Measurements from ENCODE around the gene PEAK3. TPM values are rescaled to one million over a fixed set of nuclear protein-coding genes. Genes with fewer than 3 reads are reported as not detected.

The PEAK3 gene
- total and polyA plus RNA-seq, 2 donors (not counting 1 experiment from before 2014, with no cell fraction given) = not detected

- DNase-seq (ENCODE audit: low read depth in 2 of 2) = no peak
- TF ChIP-seq CTCF (conservative IDR thresholded peaks at IDR 0.05 in 1 of 2, IDR thresholded peaks at IDR 0.05 in 1 of 2; ENCODE audit: low read depth in 1 of 2, low read length in 2 of 2) (peak; percentile 46 to 64), EZH2 (IDR thresholded peaks at IDR 0.05; ENCODE audit: low read length, missing control alignments) (no peak)
- H3K27ac ChIP-seq (ENCODE audit: insufficient read depth, low read length) = no peak overlapping the region
- H3K4me3 ChIP-seq (replicated peaks in 1 of 4; ENCODE audit: control extremely low read depth in 1 of 4, insufficient read depth in 1 of 4, low read depth in 3 of 4, low read length in 4 of 4) = no peak overlapping the region
- no peaks in the 10 kb centered on the region for H3K9me3 ChIP-seq (ENCODE audit: control insufficient read depth, insufficient read depth, low read depth, low read length)
- no peaks in the 10 kb centered on the region for H3K36me3 ChIP-seq (ENCODE audit: control insufficient read depth, insufficient read depth, low read length)
- H3K4me1 ChIP-seq (ENCODE audit: control insufficient read depth, extremely low read depth, insufficient read depth, low read length) = peaks cover 4% of the 10 kb centered on the region
- H2AFZ ChIP-seq (ENCODE audit: low read length) = no peak overlapping the region
- H3K4me2 ChIP-seq (ENCODE audit: extremely low read depth, insufficient read depth, low read length) = no peak overlapping the region
- H3K9ac ChIP-seq (ENCODE audit: insufficient read depth, low read length) = no peak overlapping the region
- no peaks in the 10 kb centered on the region for H3K79me2 ChIP-seq (ENCODE audit: control insufficient read depth, insufficient read depth, low read length)
- no peaks in the 10 kb centered on the region for H3K27me3 ChIP-seq (ENCODE audit: control insufficient read depth, insufficient read depth, low read length)
- H4K20me1 ChIP-seq (ENCODE audit: control insufficient read depth, extremely low read depth, insufficient read depth, low read length) = no peaks in the 10 kb centered on the region
Observed at GRCh38 chr19:2261438-2262172, 20.4 kb downstream of the PEAK3 start.

- Histone ChIP-seq H2AFZ (ENCODE audit: low read length) (no peak overlapping the region), H3K4me3 (replicated peaks in 1 of 4; ENCODE audit: control extremely low read depth in 1 of 4, insufficient read depth in 1 of 4, low read depth in 3 of 4, low read length in 4 of 4) (no peak overlapping the region), H3K36me3 (ENCODE audit: control insufficient read depth, insufficient read depth, low read length) (no peaks in the 10 kb centered on the region), H3K9me3 (ENCODE audit: control insufficient read depth, insufficient read depth, low read depth, low read length) (no peaks in the 10 kb centered on the region), H3K79me2 (ENCODE audit: control insufficient read depth, insufficient read depth, low read length) (no peaks in the 10 kb centered on the region), H3K27ac (ENCODE audit: insufficient read depth, low read length) (no peak overlapping the region), H3K9ac (ENCODE audit: insufficient read depth, low read length) (no peak overlapping the region), H4K20me1 (ENCODE audit: control insufficient read depth, extremely low read depth, insufficient read depth, low read length) (no peaks in the 10 kb centered on the region), H3K4me2 (ENCODE audit: extremely low read depth, insufficient read depth, low read length) (no peak overlapping the region), H3K27me3 (ENCODE audit: control insufficient read depth, insufficient read depth, low read length) (no peaks in the 10 kb centered on the region), H3K4me1 (ENCODE audit: control insufficient read depth, extremely low read depth, insufficient read depth, low read length) (no peaks in the 10 kb centered on the region)
- DNase-seq (ENCODE audit: low read depth in 2 of 2) = peak in 1 of 2 donors; percentile 53
- no peak for TF ChIP-seq CTCF (conservative IDR thresholded peaks at IDR 0.05 in 1 of 2, IDR thresholded peaks at IDR 0.05 in 1 of 2; ENCODE audit: low read depth in 1 of 2, low read length in 2 of 2)
- TF ChIP-seq EZH2 (IDR thresholded peaks at IDR 0.05; ENCODE audit: low read length, missing control alignments) = no peak
Observed at GRCh38 chr19:2260341-2260805, 21.6 kb downstream of the PEAK3 start.

GRCh38 chr19:2259336-2259735, 22.6 kb downstream of the PEAK3 start:
- H4K20me1 ChIP-seq (ENCODE audit: control insufficient read depth, extremely low read depth, insufficient read depth, low read length) = no peaks in the 10 kb centered on the region
- no peak for TF ChIP-seq CTCF (conservative IDR thresholded peaks at IDR 0.05 in 1 of 2, IDR thresholded peaks at IDR 0.05 in 1 of 2; ENCODE audit: low read depth in 1 of 2, low read length in 2 of 2)
- no peak for TF ChIP-seq EZH2 (IDR thresholded peaks at IDR 0.05; ENCODE audit: low read length, missing control alignments)
- H3K27ac ChIP-seq (ENCODE audit: insufficient read depth, low read length) = no peak overlapping the region
- no peak overlapping the region for H2AFZ ChIP-seq (ENCODE audit: low read length)
- no peaks in the 10 kb centered on the region for H3K4me1 ChIP-seq (ENCODE audit: control insufficient read depth, extremely low read depth, insufficient read depth, low read length)
- DNase-seq (ENCODE audit: low read depth in 2 of 2) = no peak
- H3K36me3 ChIP-seq (ENCODE audit: control insufficient read depth, insufficient read depth, low read length) = no peaks in the 10 kb centered on the region
- H3K4me3 ChIP-seq (replicated peaks in 1 of 4; ENCODE audit: control extremely low read depth in 1 of 4, insufficient read depth in 1 of 4, low read depth in 3 of 4, low read length in 4 of 4) = no peak overlapping the region
- H3K79me2 ChIP-seq (ENCODE audit: control insufficient read depth, insufficient read depth, low read length) = no peaks in the 10 kb centered on the region
- no peak overlapping the region for H3K9ac ChIP-seq (ENCODE audit: insufficient read depth, low read length)
- H3K9me3 ChIP-seq (ENCODE audit: control insufficient read depth, insufficient read depth, low read depth, low read length) = no peaks in the 10 kb centered on the region
- no peaks in the 10 kb centered on the region for H3K27me3 ChIP-seq (ENCODE audit: control insufficient read depth, insufficient read depth, low read length)
- no peak overlapping the region for H3K4me2 ChIP-seq (ENCODE audit: extremely low read depth, insufficient read depth, low read length)
